Activated naive CD8-positive, alpha-beta T cell (primary cell): ENCODE results near the gene TSR1.

ENCODE experiments used
- H3K27ac Mint-ChIP-seq: one replicate; pipeline ENCODE4 v1.8.0; 2021; ENCODE audit warnings: mixed read lengths
- H3K27me3 Mint-ChIP-seq: one replicate; pipeline ENCODE4 v1.8.0; 2021; ENCODE audit warnings: mixed read lengths
- H3K36me3 Mint-ChIP-seq: one replicate; pipeline ENCODE4 v1.8.0; 2021; ENCODE audit warnings: mixed read lengths
- H3K4me1 Mint-ChIP-seq: one replicate; pipeline ENCODE4 v1.8.0; 2021; ENCODE audit warnings: low read depth, mixed read lengths
- H3K4me3 Mint-ChIP-seq: one replicate; pipeline ENCODE4 v1.8.0; 2021; ENCODE audit warnings: mild to moderate bottlenecking, mixed read lengths
- H3K9me3 Mint-ChIP-seq: one replicate; pipeline ENCODE4 v1.8.0; 2021; ENCODE audit warnings: low read depth, mixed read lengths

TSR1 gene

GRCh38 chr17:2336215-2336851 is at the start of gene TSR1:
TSR1 (minus strand) TSS chr17:2336457; CDS start chr17:2336427, 30 bp downstream.
- no peak within 1 kb of the TSS for H3K4me3 Mint-ChIP-seq
- H3K27ac Mint-ChIP-seq: peak within 1 kb of the TSS; percentile 98
- peaks cover 22% of the 10 kb centered on the region for H3K4me1 Mint-ChIP-seq
- H3K9me3 Mint-ChIP-seq: no peaks in the 10 kb centered on the region
- peaks cover 14% of the 10 kb centered on the region for H3K36me3 Mint-ChIP-seq
- H3K27me3 Mint-ChIP-seq: no peaks in the 10 kb centered on the region

DNA sequence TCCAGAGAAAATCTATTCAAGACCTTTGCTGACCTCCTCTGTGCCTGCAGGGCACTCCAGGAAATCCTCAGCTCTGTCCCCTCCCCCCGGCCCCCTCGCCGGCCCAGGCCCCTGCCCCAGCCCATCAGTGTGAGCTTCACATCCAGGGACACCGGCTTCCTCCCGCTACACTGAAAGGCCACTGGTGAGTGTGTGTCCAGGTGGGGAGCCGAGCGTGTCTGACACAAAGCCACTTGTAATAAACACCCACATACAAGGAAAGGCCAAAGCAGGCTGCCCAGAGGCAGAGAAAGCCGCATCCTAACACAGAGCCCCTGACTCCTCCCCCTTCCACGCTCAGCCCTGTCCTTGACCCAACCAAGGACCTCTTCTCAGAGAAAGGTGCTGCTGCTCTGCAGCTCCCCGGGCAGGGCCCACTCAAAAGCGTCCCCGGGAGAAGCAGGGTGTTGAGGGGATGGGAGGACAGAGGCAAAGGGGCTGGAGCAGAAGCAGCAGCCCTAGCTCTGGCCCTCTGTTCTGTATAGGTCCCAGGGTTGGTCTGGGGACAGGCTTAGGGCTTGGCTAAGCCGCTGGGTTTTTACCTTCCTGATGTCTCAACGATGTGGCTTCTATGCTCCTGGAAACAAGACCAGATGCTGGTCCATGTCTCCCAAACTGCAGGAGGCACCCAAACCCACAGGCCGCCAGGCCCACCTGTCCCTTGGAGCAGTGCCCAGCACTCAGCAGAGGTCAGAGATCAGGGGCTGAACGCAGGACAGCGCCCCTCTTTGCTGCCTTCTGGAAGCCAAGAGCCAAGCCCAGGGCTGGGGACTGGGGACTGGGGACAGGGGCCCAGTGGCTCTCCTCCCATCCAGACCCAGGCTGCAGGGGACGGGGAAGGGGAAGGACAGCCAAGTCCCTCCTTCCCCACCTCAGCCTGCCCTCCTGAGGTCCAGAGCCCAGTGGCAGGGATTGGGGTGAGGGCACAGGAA is 49.3 kb upstream of the TSR1 start:
- Mint-ChIP-seq H3K4me1 (peaks cover 17% of the 10 kb centered on the region), H3K27ac (no peak overlapping the region), H3K9me3 (no peaks in the 10 kb centered on the region), H3K36me3 (no peaks in the 10 kb centered on the region), H3K27me3 (no peaks in the 10 kb centered on the region), H3K4me3 (no peak overlapping the region)

DNA sequence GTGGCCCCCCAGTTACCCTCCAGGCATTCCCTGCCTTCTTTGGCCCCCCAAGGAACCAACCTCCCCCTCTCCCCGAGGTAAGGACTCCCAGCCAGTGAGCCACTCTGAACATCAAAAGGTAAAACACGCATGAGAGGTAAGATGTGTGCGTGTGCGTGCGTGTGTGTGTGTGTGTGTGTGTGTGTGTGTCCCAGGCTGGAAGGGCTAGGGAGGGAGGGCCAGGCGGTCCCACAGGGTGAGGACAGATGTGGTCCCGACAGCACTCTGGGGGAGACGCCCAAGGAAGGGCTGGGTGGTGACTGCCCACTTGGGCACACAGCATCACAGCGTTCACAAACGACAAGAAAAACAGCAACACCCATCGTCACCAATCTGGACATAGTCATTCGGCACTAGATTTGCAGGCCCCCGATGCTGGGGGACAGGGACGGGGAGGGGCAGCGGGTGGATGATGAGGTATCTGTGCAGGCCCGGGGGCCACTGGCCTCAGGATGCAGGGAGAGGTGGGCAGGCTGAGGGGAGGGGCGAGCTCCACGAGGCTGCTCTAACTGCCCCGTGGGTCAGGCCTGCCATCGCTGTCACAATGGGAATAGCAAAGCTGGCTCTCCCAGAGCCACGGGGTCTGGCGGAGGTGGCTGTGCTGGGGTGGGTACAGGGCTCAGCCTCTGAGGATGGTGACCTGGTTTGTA is 48.3 kb upstream of the TSR1 start:
- Mint-ChIP-seq H3K36me3 (no peaks in the 10 kb centered on the region), H3K4me1 (peaks cover 8% of the 10 kb centered on the region), H3K4me3 (no peak overlapping the region), H3K9me3 (no peaks in the 10 kb centered on the region), H3K27ac (no peak overlapping the region), H3K27me3 (no peaks in the 10 kb centered on the region)

GRCh38 chr17:2383628-2384167 is 47.4 kb upstream of the TSR1 start:
- H3K27ac Mint-ChIP-seq: no peak overlapping the region
- no peaks in the 10 kb centered on the region for H3K9me3 Mint-ChIP-seq
- H3K4me3 Mint-ChIP-seq: no peak overlapping the region
- no peaks in the 10 kb centered on the region for H3K27me3 Mint-ChIP-seq
- H3K36me3 Mint-ChIP-seq: no peaks in the 10 kb centered on the region
- H3K4me1 Mint-ChIP-seq: peaks cover 6% of the 10 kb centered on the region

GRCh38 chr17:2380950-2381649 is 44.8 kb upstream of the TSR1 start:
- Mint-ChIP-seq H3K27me3 (no peaks in the 10 kb centered on the region), H3K4me3 (no peak overlapping the region), H3K27ac (no peak overlapping the region), H3K9me3 (no peaks in the 10 kb centered on the region), H3K4me1 (peaks cover 4% of the 10 kb centered on the region), H3K36me3 (no peaks in the 10 kb centered on the region)

DNA sequence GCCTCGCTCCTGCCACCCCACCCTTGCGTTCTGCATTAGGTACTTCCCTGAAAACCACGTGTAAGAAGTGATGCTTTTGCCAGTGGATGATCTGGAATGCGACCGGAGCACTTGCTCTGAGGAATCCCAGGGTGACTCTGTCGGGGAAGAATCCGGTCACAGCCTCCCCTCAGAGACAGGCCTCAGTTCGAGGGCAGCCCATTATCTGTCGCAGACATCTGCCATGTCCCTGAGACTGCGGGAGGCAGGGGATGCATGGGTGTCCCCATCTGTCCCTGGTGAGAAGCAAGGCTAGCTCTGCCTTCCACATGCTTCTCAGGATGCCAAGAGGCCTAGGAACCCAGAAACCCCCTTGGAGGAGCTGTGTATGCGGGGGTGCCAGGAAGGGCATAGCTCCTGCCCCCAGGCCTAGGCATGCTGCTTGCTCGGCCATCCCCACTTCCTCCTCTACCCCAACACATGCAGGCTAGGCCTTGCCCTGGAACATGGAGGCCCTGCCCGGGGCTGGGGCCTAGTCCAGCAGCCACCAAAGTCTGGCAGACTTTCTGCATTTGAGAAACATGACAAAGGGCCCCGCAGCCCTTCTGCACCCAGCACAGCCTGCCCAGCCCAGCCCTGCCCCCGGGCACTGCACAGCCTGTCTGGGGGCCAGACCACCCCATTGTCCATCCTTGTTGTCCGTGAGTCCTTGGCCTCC is 44.1 kb upstream of the TSR1 start:
- Mint-ChIP-seq H3K36me3 (no peaks in the 10 kb centered on the region), H3K4me1 (peaks cover 4% of the 10 kb centered on the region), H3K4me3 (no peak overlapping the region), H3K27me3 (no peaks in the 10 kb centered on the region), H3K9me3 (no peaks in the 10 kb centered on the region), H3K27ac (no peak overlapping the region)

- H3K27me3 Mint-ChIP-seq: no peaks in the 10 kb centered on the region
- H3K9me3 Mint-ChIP-seq: no peaks in the 10 kb centered on the region
- no peak overlapping the region for H3K27ac Mint-ChIP-seq
- no peak overlapping the region for H3K4me3 Mint-ChIP-seq
- H3K36me3 Mint-ChIP-seq: no peaks in the 10 kb centered on the region
- peaks cover 4% of the 10 kb centered on the region for H3K4me1 Mint-ChIP-seq
These were observed 43.4 kb upstream of the TSR1 start for GRCh38 chr17:2379489-2380225.

DNA sequence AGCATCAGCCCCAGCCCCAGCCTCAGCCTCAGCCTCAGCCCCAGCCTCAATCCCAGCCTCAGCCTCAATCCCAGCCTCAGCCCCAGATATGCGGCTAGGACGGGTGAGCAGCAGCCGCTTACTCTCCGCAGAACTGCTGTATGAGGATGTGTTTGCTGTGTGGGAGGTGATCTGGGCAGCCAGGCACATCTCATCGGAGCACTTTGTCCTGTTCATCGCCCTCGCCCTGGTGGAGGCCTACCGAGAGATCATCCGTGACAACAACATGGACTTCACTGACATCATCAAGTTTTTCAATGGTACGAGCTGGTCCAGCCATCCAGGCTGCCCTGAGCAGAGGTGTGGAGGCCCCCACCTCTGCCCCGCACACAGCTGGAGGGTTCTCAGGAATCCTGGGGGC is 42.6 kb upstream of the TSR1 start:
- H3K9me3 Mint-ChIP-seq: no peaks in the 10 kb centered on the region
- H3K4me3 Mint-ChIP-seq: no peak overlapping the region
- no peaks in the 10 kb centered on the region for H3K27me3 Mint-ChIP-seq
- H3K27ac Mint-ChIP-seq: no peak overlapping the region
- H3K36me3 Mint-ChIP-seq: no peaks in the 10 kb centered on the region
- H3K4me1 Mint-ChIP-seq: peaks cover 4% of the 10 kb centered on the region

DNA sequence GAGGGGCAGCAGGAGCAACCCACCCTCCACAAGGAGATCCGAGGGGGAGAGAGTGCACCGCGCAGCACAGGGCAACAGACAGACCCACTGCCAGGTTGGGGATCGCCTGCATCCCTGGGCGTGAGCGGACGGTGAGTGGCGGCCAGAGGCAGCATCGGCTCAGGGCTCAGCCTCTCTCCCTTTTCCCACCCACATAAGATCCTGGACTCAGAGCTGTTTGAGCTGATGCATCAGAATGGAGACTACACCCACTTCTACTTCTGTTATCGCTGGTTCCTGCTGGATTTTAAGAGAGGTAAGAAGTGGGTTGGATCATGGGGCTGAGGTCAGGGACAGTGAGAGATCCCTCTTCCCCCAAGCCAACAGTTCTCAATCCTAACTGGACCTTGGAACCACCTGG is 41.4 kb upstream of the TSR1 start:
- Mint-ChIP-seq H3K27me3 (no peaks in the 10 kb centered on the region), H3K27ac (no peak overlapping the region), H3K9me3 (no peaks in the 10 kb centered on the region), H3K4me3 (no peak overlapping the region), H3K4me1 (peaks cover 1% of the 10 kb centered on the region), H3K36me3 (no peaks in the 10 kb centered on the region)

DNA sequence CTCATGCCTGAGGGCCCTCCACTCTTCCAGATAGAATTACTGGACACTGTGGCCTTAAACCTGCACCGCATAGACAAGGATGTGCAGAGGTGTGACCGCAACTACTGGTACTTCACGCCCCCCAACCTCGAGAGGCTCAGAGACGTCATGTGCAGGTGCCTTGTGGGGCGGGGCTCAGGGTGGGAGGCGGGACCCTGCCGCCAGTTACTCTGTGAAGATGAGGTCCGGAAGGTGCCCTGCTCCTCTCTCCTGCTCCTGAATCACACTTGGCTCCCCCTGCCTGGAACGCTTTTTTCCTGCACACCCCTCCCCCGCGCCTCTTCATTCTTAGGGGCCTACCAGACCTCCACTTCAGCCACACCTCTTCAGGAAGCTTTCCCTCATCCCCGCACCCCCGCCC is 39.9 kb upstream of the TSR1 start:
- H3K27ac Mint-ChIP-seq: no peak overlapping the region
- no peaks in the 10 kb centered on the region for H3K27me3 Mint-ChIP-seq
- no peaks in the 10 kb centered on the region for H3K9me3 Mint-ChIP-seq
- H3K4me1 Mint-ChIP-seq: no peaks in the 10 kb centered on the region
- H3K4me3 Mint-ChIP-seq: no peak overlapping the region
- no peaks in the 10 kb centered on the region for H3K36me3 Mint-ChIP-seq

GRCh38 chr17:2375406-2375805 is 39.1 kb upstream of the TSR1 start:
- no peak overlapping the region for H3K27ac Mint-ChIP-seq
- no peaks in the 10 kb centered on the region for H3K4me1 Mint-ChIP-seq
- no peaks in the 10 kb centered on the region for H3K27me3 Mint-ChIP-seq
- no peak overlapping the region for H3K4me3 Mint-ChIP-seq
- H3K36me3 Mint-ChIP-seq: no peaks in the 10 kb centered on the region
- H3K9me3 Mint-ChIP-seq: no peaks in the 10 kb centered on the region

- Mint-ChIP-seq H3K9me3 (no peaks in the 10 kb centered on the region), H3K36me3 (no peaks in the 10 kb centered on the region), H3K27me3 (no peaks in the 10 kb centered on the region), H3K27ac (no peak overlapping the region), H3K4me3 (no peak overlapping the region), H3K4me1 (no peaks in the 10 kb centered on the region)
These were observed 38.5 kb upstream of the TSR1 start for GRCh38 chr17:2374549-2375285.

- Mint-ChIP-seq H3K36me3 (no peaks in the 10 kb centered on the region), H3K27ac (no peak overlapping the region), H3K27me3 (no peaks in the 10 kb centered on the region), H3K4me3 (no peak overlapping the region), H3K9me3 (no peaks in the 10 kb centered on the region), H3K4me1 (no peaks in the 10 kb centered on the region)
These were observed 36.9 kb upstream of the TSR1 start for GRCh38 chr17:2373179-2373578.
